ENCODE measurements around the gene C1orf21. TPM values are rescaled to one million over a fixed set of nuclear protein-coding genes. Genes with fewer than 3 reads are reported as not detected.

Gene C1orf21
- total RNA-seq, 1 donor from 2014 or later: 31.8 TPM

- peaks cover 7% of the 10 kb centered on the region for H3K27me3 Mint-ChIP-seq (ENCODE audit: unreplicated experiment)
- no peak overlapping the region for H3K4me3 Mint-ChIP-seq (ENCODE audit: unreplicated experiment)
- H3K36me3 Mint-ChIP-seq (ENCODE audit: unreplicated experiment): no peaks in the 10 kb centered on the region
- no peaks in the 10 kb centered on the region for H3K9me3 Mint-ChIP-seq (ENCODE audit: unreplicated experiment)
- DNase-seq (ENCODE audit: extremely low spot score, unreplicated experiment): no peak
- no peak overlapping the region for H3K27ac Mint-ChIP-seq (ENCODE audit: unreplicated experiment)
- TF ChIP-seq CTCF (IDR thresholded peaks at IDR 0.05): no peak
- peaks cover 14% of the 10 kb centered on the region for H3K4me1 Mint-ChIP-seq (ENCODE audit: unreplicated experiment)
These were observed 3.0 kb upstream of the C1orf21 start for GRCh38 chr1:184383772-184384323.

GRCh38 chr1:184385865-184386311, 941 bp upstream of the C1orf21 start:
- H3K27ac Mint-ChIP-seq (ENCODE audit: unreplicated experiment): peak overlapping the region; percentile 67

GRCh38 chr1:184387069-184387475, 243 bp downstream of the C1orf21 start:
- H3K27ac Mint-ChIP-seq (ENCODE audit: unreplicated experiment): peak overlapping the region; percentile 78
- no peaks in the 10 kb centered on the region for H3K9me3 Mint-ChIP-seq (ENCODE audit: unreplicated experiment)
- DNase-seq (ENCODE audit: extremely low spot score, unreplicated experiment): no peak
- no peaks in the 10 kb centered on the region for H3K36me3 Mint-ChIP-seq (ENCODE audit: unreplicated experiment)
- peak overlapping the region; percentile 89 for H3K4me3 Mint-ChIP-seq (ENCODE audit: unreplicated experiment)
- peaks cover 30% of the 10 kb centered on the region for H3K4me1 Mint-ChIP-seq (ENCODE audit: unreplicated experiment)
- peaks cover 7% of the 10 kb centered on the region for H3K27me3 Mint-ChIP-seq (ENCODE audit: unreplicated experiment)
- no peak for TF ChIP-seq CTCF (IDR thresholded peaks at IDR 0.05)

More at GRCh38 chr1:184385865-184386311, 941 bp upstream of the C1orf21 start:
- H3K4me3 Mint-ChIP-seq (ENCODE audit: unreplicated experiment): peak overlapping the region; percentile 89
- DNase-seq (ENCODE audit: extremely low spot score, unreplicated experiment): no peak
- H3K9me3 Mint-ChIP-seq (ENCODE audit: unreplicated experiment): no peaks in the 10 kb centered on the region
- no peak for TF ChIP-seq CTCF (IDR thresholded peaks at IDR 0.05)
- H3K4me1 Mint-ChIP-seq (ENCODE audit: unreplicated experiment): peaks cover 26% of the 10 kb centered on the region
- no peaks in the 10 kb centered on the region for H3K36me3 Mint-ChIP-seq (ENCODE audit: unreplicated experiment)
- H3K27me3 Mint-ChIP-seq (ENCODE audit: unreplicated experiment): peaks cover 7% of the 10 kb centered on the region

GRCh38 chr1:184387476-184388318, 868 bp downstream of the C1orf21 start:
- Mint-ChIP-seq H3K9me3 (ENCODE audit: unreplicated experiment) (no peaks in the 10 kb centered on the region), H3K27me3 (ENCODE audit: unreplicated experiment) (peaks cover 7% of the 10 kb centered on the region), H3K4me3 (ENCODE audit: unreplicated experiment) (peak overlapping the region; percentile 89), H3K36me3 (ENCODE audit: unreplicated experiment) (no peaks in the 10 kb centered on the region), H3K4me1 (ENCODE audit: unreplicated experiment) (peaks cover 30% of the 10 kb centered on the region), H3K27ac (ENCODE audit: unreplicated experiment) (peak overlapping the region; percentile 80)
- TF ChIP-seq CTCF (IDR thresholded peaks at IDR 0.05): peak; percentile 31
- DNase-seq (ENCODE audit: extremely low spot score, unreplicated experiment): no peak

- peaks cover 7% of the 10 kb centered on the region for H3K27me3 Mint-ChIP-seq (ENCODE audit: unreplicated experiment)
- H3K9me3 Mint-ChIP-seq (ENCODE audit: unreplicated experiment): no peaks in the 10 kb centered on the region
- H3K27ac Mint-ChIP-seq (ENCODE audit: unreplicated experiment): peak overlapping the region; percentile 80
- peak overlapping the region; percentile 89 for H3K4me3 Mint-ChIP-seq (ENCODE audit: unreplicated experiment)
- no peak for TF ChIP-seq CTCF (IDR thresholded peaks at IDR 0.05)
- peaks cover 34% of the 10 kb centered on the region for H3K4me1 Mint-ChIP-seq (ENCODE audit: unreplicated experiment)
- peaks cover 4% of the 10 kb centered on the region for H3K36me3 Mint-ChIP-seq (ENCODE audit: unreplicated experiment)
- no peak for DNase-seq (ENCODE audit: extremely low spot score, unreplicated experiment)
These were observed 1.6 kb downstream of the C1orf21 start for GRCh38 chr1:184388319-184388889.
